C4-2B (cell line): Measurements from ENCODE around the gene FAM83G.

Experiments used
- ZFX ChIP-seq: fragments of 450-650 bp; IDR thresholded peaks from 2 replicates; pipeline ENCODE4 v1.6.1; 2017
- TF ChIP-seq, protein P1 (sequence below): fragments of 450-650 bp; conservative IDR thresholded peaks from 2 replicates; pipeline ENCODE4 v1.5.1; 2017; ENCODE audit warnings: mild to moderate bottlenecking

DNA sequence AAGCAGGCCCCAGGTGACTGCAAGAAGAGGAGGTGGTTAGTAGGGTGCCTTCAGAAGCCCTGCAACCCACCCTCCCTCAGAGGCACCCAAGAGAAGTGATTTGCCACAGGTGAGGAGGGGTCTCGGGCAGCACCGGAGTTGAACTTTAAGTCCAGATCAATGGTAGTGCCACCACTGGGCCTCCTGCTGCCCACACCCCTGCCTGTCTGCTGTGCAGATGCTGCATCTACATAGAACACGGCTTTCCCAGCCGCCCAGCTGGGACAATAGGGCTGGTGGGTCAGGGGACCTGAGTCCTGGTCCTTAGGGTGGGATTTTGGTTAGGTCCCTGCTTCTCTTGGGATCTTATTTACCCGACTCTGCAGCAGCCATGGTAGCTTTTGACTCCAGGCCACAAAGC, 17.6 kb upstream of the FAM83G start:
- TF ChIP-seq, protein P1, sequence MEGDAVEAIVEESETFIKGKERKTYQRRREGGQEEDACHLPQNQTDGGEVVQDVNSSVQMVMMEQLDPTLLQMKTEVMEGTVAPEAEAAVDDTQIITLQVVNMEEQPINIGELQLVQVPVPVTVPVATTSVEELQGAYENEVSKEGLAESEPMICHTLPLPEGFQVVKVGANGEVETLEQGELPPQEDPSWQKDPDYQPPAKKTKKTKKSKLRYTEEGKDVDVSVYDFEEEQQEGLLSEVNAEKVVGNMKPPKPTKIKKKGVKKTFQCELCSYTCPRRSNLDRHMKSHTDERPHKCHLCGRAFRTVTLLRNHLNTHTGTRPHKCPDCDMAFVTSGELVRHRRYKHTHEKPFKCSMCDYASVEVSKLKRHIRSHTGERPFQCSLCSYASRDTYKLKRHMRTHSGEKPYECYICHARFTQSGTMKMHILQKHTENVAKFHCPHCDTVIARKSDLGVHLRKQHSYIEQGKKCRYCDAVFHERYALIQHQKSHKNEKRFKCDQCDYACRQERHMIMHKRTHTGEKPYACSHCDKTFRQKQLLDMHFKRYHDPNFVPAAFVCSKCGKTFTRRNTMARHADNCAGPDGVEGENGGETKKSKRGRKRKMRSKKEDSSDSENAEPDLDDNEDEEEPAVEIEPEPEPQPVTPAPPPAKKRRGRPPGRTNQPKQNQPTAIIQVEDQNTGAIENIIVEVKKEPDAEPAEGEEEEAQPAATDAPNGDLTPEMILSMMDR: no peak
- TF ChIP-seq ZFX: no peak
